22Rv1 (cell line): ENCODE data around the gene TPST1.

ENCODE experiments used
- CTCF ChIP-seq: fragments of 450-650 bp; IDR thresholded peaks from 2 replicates; pipeline ENCODE4 v1.5.1; 2017; ENCODE audit warnings: mild to moderate bottlenecking
- ZFX ChIP-seq: fragments of 450-650 bp; IDR thresholded peaks from 2 replicates; pipeline ENCODE4 v1.6.1; 2017; ENCODE audit warnings: antibody characterized with exemption, borderline replicate concordance

GRCh38 chr7:66409493-66409892 is 204.4 kb downstream of the TPST1 start:
- TF ChIP-seq CTCF (no peak), ZFX (no peak)
